SK-N-SH (cell line): ENCODE measurements around the gene OSBPL9. TPM values are rescaled to one million over a fixed set of nuclear protein-coding genes. Genes with fewer than 3 reads are reported as not detected.

ENCODE experiments used
- CTCF ChIA-PET: fragments of 300-600, 350-600 bp; formaldehyde crosslinking; extraction: SDS; loops from one replicate; lab custom pipeline; 2021; lab: Yijun Ruan, JAX
- POLR2A ChIA-PET: fragments of 350-600 bp; sonication (Branson Sonifier 250); formaldehyde crosslinking; extraction: SDS; loops from one replicate; lab custom pipeline; 2020; ENCODE audit warnings: antibody characterized with exemption, inconsistent platforms; lab: Yijun Ruan, JAX
- DNase-seq: peaks from one replicate; pipeline ENCODE4 v3.0.0; 2012
- H2AFZ ChIP-seq: fragments of 200-600 bp; sonication (generic); 2 replicates; pipeline ENCODE4 v1.8.1; 2016; ENCODE audit warnings: antibody characterized with exemption, mild to moderate bottlenecking, low read depth
- H3F3A ChIP-seq: fragments of 200-600 bp; sonication (generic); replicated peaks from 2 replicates; pipeline ENCODE3; 2016; ENCODE audit warnings: antibody characterized with exemption, mild to moderate bottlenecking; ENCODE audit not compliant: insufficient read depth
- H3K27ac ChIP-seq, 2 experiments: fragments of 200-500 bp in 1 of 2; fragments of 200-600 bp in 1 of 2; sonication (Bioruptor generic) in 1 of 2; sonication (generic), shearing (Covaris generic) in 1 of 2; 2 replicates each; pipeline versions ENCODE4 v1.5.1 to v1.6.1; 2014 to 2016; ENCODE audit warnings: low read depth in 2 of 2, inconsistent platforms in 1 of 2, low read length in 1 of 2, mild to moderate bottlenecking in 1 of 2, mixed read lengths in 1 of 2
- H3K27me3 ChIP-seq: fragments of 200-600 bp; sonication (generic), shearing (Covaris generic); 2 replicates; pipeline ENCODE4 v1.6.1; 2016; ENCODE audit warnings: mixed run types; ENCODE audit not compliant: insufficient read depth
- H3K36me3 ChIP-seq, 2 experiments: fragments of 200-500 bp in 1 of 2; fragments of 200-600 bp in 1 of 2; sonication (Bioruptor generic) in 1 of 2; sonication (generic) in 1 of 2; replicated peaks in 1 of 2; 2 replicates each; pipeline versions ENCODE3 to v1.5.1; 2014 to 2016; ENCODE audit warnings: low read length in 1 of 2, mild to moderate bottlenecking in 1 of 2; ENCODE audit not compliant: insufficient read depth in 2 of 2, control insufficient read depth in 1 of 2
- H3K4me1 ChIP-seq, 2 experiments: fragments of 200-500 bp in 1 of 2; fragments of 200-600 bp in 1 of 2; sonication (Bioruptor generic) in 1 of 2; sonication (generic), shearing (Covaris generic) in 1 of 2; 2 replicates each; pipeline versions ENCODE4 v1.5.1 to v1.6.1; 2014 to 2016; ENCODE audit warnings: low read depth in 1 of 2, low read length in 1 of 2, mixed run types in 1 of 2; ENCODE audit not compliant: insufficient read depth in 2 of 2, control insufficient read depth in 1 of 2
- H3K4me2 ChIP-seq: fragments of 200-600 bp; sonication (generic), shearing (Covaris generic); 2 replicates; pipeline ENCODE4 v1.6.1; 2017; ENCODE audit warnings: mixed run types
- H3K4me3 ChIP-seq, 2 experiments: fragments of 200-500 bp in 1 of 2; fragments of 200-600 bp in 1 of 2; sonication (Bioruptor generic) in 1 of 2; sonication (generic), shearing (Covaris generic) in 1 of 2; 2 replicates each; pipeline versions ENCODE4 v1.5.1 to v1.8.1; 2014 to 2016; ENCODE audit warnings: low read depth in 2 of 2, inconsistent platforms in 1 of 2, low read length in 1 of 2, mild to moderate bottlenecking in 1 of 2, mixed read lengths in 1 of 2, moderate library complexity in 1 of 2
- H3K79me2 ChIP-seq: fragments of 200-600 bp; sonication (generic); 2 replicates; pipeline ENCODE4 v1.8.1; 2017; ENCODE audit warnings: mild to moderate bottlenecking; ENCODE audit not compliant: insufficient read depth
- H3K9ac ChIP-seq: fragments of 200-600 bp; sonication (generic); 2 replicates; pipeline ENCODE4 v1.6.1; 2017; ENCODE audit warnings: mixed run types
- H3K9me2 ChIP-seq: fragments of 200-600 bp; sonication (generic); 2 replicates; pipeline ENCODE4 v1.6.1; 2017; ENCODE audit warnings: mixed run types
- H3K9me3 ChIP-seq: fragments of 200-600 bp; sonication (generic); 2 replicates; pipeline ENCODE4 v1.6.1; 2017; ENCODE audit warnings: mixed run types, mild to moderate bottlenecking, moderate library complexity
- H4K20me1 ChIP-seq: fragments of 200-600 bp; sonication (generic); 2 replicates; pipeline ENCODE4 v1.6.1; 2017; ENCODE audit warnings: mild to moderate bottlenecking, mixed run types; ENCODE audit not compliant: insufficient read depth
- ELF1 ChIP-seq: IDR thresholded peaks from 2 replicates; pipeline ENCODE4 v1.4.0; 2012
- EZH2phosphoT487 ChIP-seq: fragments of 200-600 bp; sonication (generic); IDR thresholded peaks from 2 replicates; pipeline ENCODE4 v1.6.1; 2017; ENCODE audit warnings: low read depth, mixed run types, mild to moderate bottlenecking, antibody characterized with exemption, moderate library complexity, borderline replicate concordance
- FOSL2 ChIP-seq: IDR thresholded peaks from 2 replicates; pipeline ENCODE4 v1.4.0; 2012; ENCODE audit warnings: low read depth, mild to moderate bottlenecking, moderate library complexity, borderline replicate concordance
- FOXJ3 ChIP-seq: sonication (generic); formaldehyde crosslinking; IDR thresholded peaks from 2 replicates; pipeline ENCODE4 v1.5.1; 2020; ENCODE audit warnings: mild to moderate bottlenecking, missing genetic modification reagents
- FOXM1 ChIP-seq: IDR thresholded peaks from 2 replicates; pipeline ENCODE4 v1.4.0; 2012; ENCODE audit warnings: low read depth, mild to moderate bottlenecking
- GATA2 ChIP-seq: sonication (generic); formaldehyde crosslinking; IDR thresholded peaks from 2 replicates; pipeline ENCODE4 v1.5.0; 2020; ENCODE audit warnings: mild to moderate bottlenecking, missing genetic modification reagents
- MXI1 ChIP-seq: IDR thresholded peaks from 2 replicates; pipeline ENCODE4 v1.6.1; 2012; ENCODE audit warnings: mild to moderate bottlenecking, low read depth, low read length, improper control_type of control experiment
- PBX3 ChIP-seq: IDR thresholded peaks from 2 replicates; pipeline ENCODE4; 2012
- POLR2AphosphoS5 ChIP-seq: IDR thresholded peaks from 2 replicates; pipeline ENCODE4 v1.6.1; 2012; ENCODE audit warnings: low read depth, low read length
- RAD21 ChIP-seq: IDR thresholded peaks from 2 replicates; pipeline ENCODE4 v1.6.1; 2012; ENCODE audit warnings: mild to moderate bottlenecking, low read length
- RCOR1 ChIP-seq: fragments of 150-350 bp; IDR thresholded peaks from 2 replicates; pipeline ENCODE4 v1.6.1; 2017; ENCODE audit warnings: antibody characterized with exemption, low read length
- RFX5 ChIP-seq: IDR thresholded peaks from 2 replicates; pipeline ENCODE4 v1.6.1; 2012; ENCODE audit warnings: mild to moderate bottlenecking, improper control_type of control experiment, low read length
- RXRA ChIP-seq: IDR thresholded peaks from 2 replicates; pipeline ENCODE4 v1.4.0; 2012; ENCODE audit warnings: low read depth, mild to moderate bottlenecking, borderline replicate concordance
- TAF1 ChIP-seq: IDR thresholded peaks from 2 replicates; pipeline ENCODE4 v1.6.1; 2012; ENCODE audit warnings: low read depth, mild to moderate bottlenecking, low read length, moderate library complexity, borderline replicate concordance
- TEAD4 ChIP-seq: IDR thresholded peaks from 2 replicates; pipeline ENCODE4 v1.4.0; 2012; ENCODE audit warnings: mild to moderate bottlenecking, borderline replicate concordance; ENCODE audit not compliant: insufficient read depth
- USF2 ChIP-seq: fragments of 150-350 bp; IDR thresholded peaks from 2 replicates; pipeline ENCODE4 v1.6.1; 2017; ENCODE audit warnings: antibody characterized with exemption, low read length, low read depth, borderline replicate concordance
- WGBS: methylation state at CpG from one replicate; pipeline ENCODE4 v1.1.6; 2017; ENCODE audit warnings: low lambda C conversion rate; 5-methylcytosine and 5-hydroxymethylcytosine counted together
- polyA plus RNA-seq, 3 experiments: library from polyadenylated mRNA; depleted of rRNA; stranded (reverse); fragments of >200 nt; gene quantifications; 2 replicates each; pipeline ENCODE4 v1.2.3, GENCODE V29; 2012
- TF ChIP-seq, protein P1 (sequence below): fragments of 150-350 bp; IDR thresholded peaks from 2 replicates; pipeline ENCODE4 v1.6.1; 2016; ENCODE audit warnings: mild to moderate bottlenecking, low read depth, low read length

The OSBPL9 gene
- polyA plus RNA-seq, 1 of the 3 experiments (the other 2 are of a cell fraction), result 43.9 TPM

DNA sequence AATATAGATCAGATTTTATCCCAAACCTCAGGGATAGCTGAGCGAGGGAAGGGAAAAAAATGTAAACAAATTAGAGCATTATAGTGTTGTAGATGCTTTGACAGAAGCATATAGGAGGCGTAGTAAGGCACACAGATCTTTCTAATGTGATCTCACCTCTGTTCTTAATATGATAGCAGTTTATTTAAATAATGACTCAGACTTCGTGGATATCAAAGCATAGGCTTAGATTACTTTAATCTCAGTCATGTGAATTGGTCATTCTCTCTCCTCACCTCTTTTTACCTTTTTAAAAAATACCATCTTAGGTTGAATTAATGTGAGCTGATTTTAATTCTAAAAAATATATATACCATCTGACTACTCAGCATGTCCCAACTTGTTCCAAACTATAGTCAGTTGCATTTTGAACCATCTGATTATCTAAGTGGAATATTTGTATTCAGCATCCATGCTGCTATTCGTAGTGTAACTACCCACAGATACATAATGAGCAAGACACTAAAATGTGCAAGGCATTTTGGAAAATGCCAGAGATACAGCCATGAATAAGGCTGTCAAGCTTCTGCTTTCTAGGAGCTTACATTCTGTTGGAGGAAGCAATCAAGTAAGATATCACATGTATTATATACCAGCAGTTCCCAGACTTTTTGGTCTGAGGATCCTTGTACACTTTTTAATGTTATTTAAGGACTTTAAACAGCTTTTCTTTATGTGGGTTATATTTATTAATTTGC is 76.7 kb downstream of the OSBPL9 start:
- Histone ChIP-seq H3K9ac (no peak overlapping the region), H3K27ac (peak overlapping the region in 1 of 2 experiments; percentile 53; a peak in 3 of 4 replicates), H2AFZ (no peak overlapping the region), H3K4me2 (peak overlapping the region; percentile 35; the same call in 1 of the 2 replicates), H3K9me2 (no peaks in the 10 kb centered on the region), H3K27me3 (no peaks in the 10 kb centered on the region), H3K4me1 (peaks cover 5 to 42% of the 10 kb centered on the region in 2 experiments), H3K79me2 (peaks cover 74% of the 10 kb centered on the region), H3K4me3 (no peak overlapping the region), H4K20me1 (no peaks in the 10 kb centered on the region), H3K36me3 (peaks cover 0 to 6% of the 10 kb centered on the region in 2 experiments), H3F3A (peaks cover 19% of the 10 kb centered on the region), H3K9me3 (no peaks in the 10 kb centered on the region)
- POLR2A ChIA-PET, result no interaction called here
- CTCF ChIA-PET, result no interaction called here
- WGBS, result 57% methylated on average over 4 of the region's 4 CpGs
- TF ChIP-seq FOSL2 (0 out of 2 replicates have a peak, but pooled peaks have one; percentile 5), FOXJ3 (no peak), TAF1 (no peak), POLR2AphosphoS5 (no peak)
- no peak for DNase-seq

DNA sequence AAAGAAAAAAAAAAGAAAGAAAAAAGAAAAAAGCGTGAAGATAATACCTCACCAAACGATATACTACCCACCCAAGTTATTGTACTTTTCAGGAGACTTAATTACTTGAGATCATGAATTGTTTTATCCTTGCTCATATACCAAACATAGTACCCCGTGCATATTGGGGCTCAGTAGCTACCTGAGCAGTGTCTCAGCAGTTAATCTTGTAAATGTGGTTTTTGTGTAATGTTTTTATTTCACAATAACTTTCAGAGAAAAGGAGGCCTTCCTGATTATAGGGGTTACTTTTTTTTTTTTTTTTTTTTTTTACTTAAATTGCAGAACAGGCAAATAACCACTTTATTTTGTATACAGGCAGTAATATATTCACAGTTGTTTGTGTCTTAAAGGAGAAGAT is 80.3 kb downstream of the OSBPL9 start:
- H3K4me1 ChIP-seq, result peaks cover 0 to 21% of the 10 kb centered on the region in 2 experiments
- POLR2A ChIA-PET, result no interaction called here
- peaks cover 7% of the 10 kb centered on the region for H3F3A ChIP-seq
- H3K4me2 ChIP-seq, result no peak overlapping the region
- H3K4me3 ChIP-seq, result no peak overlapping the region
- no peaks in the 10 kb centered on the region for H4K20me1 ChIP-seq
- H3K27me3 ChIP-seq, result no peaks in the 10 kb centered on the region
- no peak overlapping the region for H3K9ac ChIP-seq
- H3K9me2 ChIP-seq, result no peaks in the 10 kb centered on the region
- H3K79me2 ChIP-seq, result peaks cover 59% of the 10 kb centered on the region
- no peaks in the 10 kb centered on the region for H3K9me3 ChIP-seq
- 88% methylated on average over 3 of the region's 3 CpGs for WGBS
- no peak overlapping the region for H2AFZ ChIP-seq
- CTCF ChIA-PET, result interaction anchor here (0.8 kb wide), 1 partner anchor 11 kb away, joined by 3 read pairs; no protein-coding TSS in a partner anchor
- TF ChIP-seq GATA2 (no peak), RCOR1 (no peak), ELF1 (no peak), RFX5 (no peak), RAD21 (no peak), TEAD4 (no peak), RXRA (no peak), PBX3 (no peak), MXI1 (no peak), FOXM1 (no peak), EZH2phosphoT487 (no peak), USF2 (no peak), FOXJ3 (no peak)
- TF ChIP-seq, protein P1, sequence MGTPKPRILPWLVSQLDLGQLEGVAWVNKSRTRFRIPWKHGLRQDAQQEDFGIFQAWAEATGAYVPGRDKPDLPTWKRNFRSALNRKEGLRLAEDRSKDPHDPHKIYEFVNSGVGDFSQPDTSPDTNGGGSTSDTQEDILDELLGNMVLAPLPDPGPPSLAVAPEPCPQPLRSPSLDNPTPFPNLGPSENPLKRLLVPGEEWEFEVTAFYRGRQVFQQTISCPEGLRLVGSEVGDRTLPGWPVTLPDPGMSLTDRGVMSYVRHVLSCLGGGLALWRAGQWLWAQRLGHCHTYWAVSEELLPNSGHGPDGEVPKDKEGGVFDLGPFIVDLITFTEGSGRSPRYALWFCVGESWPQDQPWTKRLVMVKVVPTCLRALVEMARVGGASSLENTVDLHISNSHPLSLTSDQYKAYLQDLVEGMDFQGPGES, result no peak
- no peak overlapping the region for H3K27ac ChIP-seq
- DNase-seq, result no peak
- peaks cover 0 to 6% of the 10 kb centered on the region in 2 experiments for H3K36me3 ChIP-seq
